Adrenal gland (tissue), 12 donors: Measurements from ENCODE around the gene KRTAP1-3. TPM values are rescaled to one million over a fixed set of nuclear protein-coding genes. Genes with fewer than 3 reads are reported as not detected.

ENCODE experiments used
- DNase-seq, 7 donors: peaks; one replicate each; pipeline ENCODE4 v3.0.0-alpha.2; 2019 to 2020
- H3K27ac ChIP-seq, 5 donors: fragments of 200-600 bp; sonication (generic) in 4 of 5; 1 replicate in 3 of 5; 2 replicates in 2 of 5; pipeline versions ENCODE4 v1.5.1 to v1.8.0; 2016 to 2020; ENCODE audit warnings: mild to moderate bottlenecking in 1 of 5
- H3K27me3 ChIP-seq: fragments of 200-600 bp; 2 replicates; pipeline ENCODE4 v1.8.0; 2021
- H3K36me3 ChIP-seq, 2 donors: fragments of 200-600 bp; replicated peaks in 1 of 2; 1 replicate in 1 of 2; 2 replicates in 1 of 2; pipeline versions ENCODE4 v1.5.1 to v1.8.0; 2018 to 2022
- H3K4me1 ChIP-seq, 2 donors: fragments of 200-600 bp; replicated peaks in 1 of 2; 1 replicate in 1 of 2; 2 replicates in 1 of 2; pipeline versions ENCODE4 v1.5.1 to v1.8.0; 2018 to 2021
- H3K4me3 ChIP-seq, 4 donors: fragments of 200-600 bp; sonication (generic) in 3 of 4; one replicate each; pipeline ENCODE4 v1.5.1; 2016 to 2018
- H3K9me3 ChIP-seq, 3 donors: fragments of 200-600 bp; sonication (generic) in 1 of 3; replicated peaks in 1 of 3; 1 replicate in 2 of 3; 2 replicates in 1 of 3; pipeline versions ENCODE4 v1.5.1 to v1.8.0; 2016 to 2021
- CTCF ChIP-seq, 6 experiments: fragments of 450-650 bp in 4 of 6; fragments of 200-600 bp in 2 of 6; sonication (generic) in 1 of 6; IDR thresholded peaks; 1 replicate in 5 of 6; 2 replicates in 1 of 6; pipeline versions ENCODE4 v1.5.1 to v1.8.0; 2016 to 2021; ENCODE audit warnings: antibody characterized with exemption in 6 of 6, mild to moderate bottlenecking in 2 of 6, moderate library complexity in 1 of 6
- POLR2A ChIP-seq, 2 donors: fragments of 450-650 bp; IDR thresholded peaks; one replicate each; pipeline ENCODE4 v1.6.1; 2017; ENCODE audit warnings: antibody characterized with exemption in 2 of 2, mild to moderate bottlenecking in 2 of 2, moderate library complexity in 1 of 2
- WGBS, 4 donors: extraction: QIAGEN DNeasy Blood & Tissue Kit in 2 of 4; methylation state at CpG; one replicate each; pipeline versions ENCODE4 v1.1.5 to v1.1.7; 2013 to 2017; 5-methylcytosine and 5-hydroxymethylcytosine counted together
- intact Hi-C, 2 donors: fragments of 100-400 bp; cut with DNase I; formaldehyde crosslinking; loops; one replicate each; pipeline versions ENCODE4 v1.14.1 to v1.15.0; 2022 to 2023
- polyA plus RNA-seq, 3 donors: library from polyadenylated mRNA; stranded (reverse); fragments of 200-250 nt in 2 of 3; fragments of 350-450 nt in 1 of 3; fragmentation: Illumina TruSeq in 1 of 3; extraction: RNeasy Lipid Tissue Mini Kit (QIAGEN cat#74804) in 1 of 3; gene quantifications; one replicate each; pipeline ENCODE4 v1.2.3, GENCODE V29; 2013 to 2014
- total RNA-seq, 9 donors: library from RNA; depleted of rRNA in 4 of 9; stranded (reverse); fragments of >200 nt in 4 of 9; fragments of 120-200 nt in 1 of 9; fragmentation: NEBNext Ultra II Directional in 1 of 9; extraction: Animal tissue kit (Norgen Biotek cat#: 25700) in 1 of 9; gene quantifications; one replicate each; pipeline versions ENCODE4 v1.1.0 to v1.2.4, GENCODE V29; 2013 to 2023
- donor health status: healthy with polysubstance abuse.
- donor health status: Bipolar disorder and iron deficiency.
- donor health status: DM: yes; HTN: yes; CAD: no.
- donor health status: DM: no; HTN: no; CAD: no.
- donor health status: DM: no; HTN: no; CAD: no.
- donor health status: DM: yes; HTN: yes; CAD: no.

The KRTAP1-3 gene
- total and polyA plus RNA-seq, 12 donors: not detected

DNA sequence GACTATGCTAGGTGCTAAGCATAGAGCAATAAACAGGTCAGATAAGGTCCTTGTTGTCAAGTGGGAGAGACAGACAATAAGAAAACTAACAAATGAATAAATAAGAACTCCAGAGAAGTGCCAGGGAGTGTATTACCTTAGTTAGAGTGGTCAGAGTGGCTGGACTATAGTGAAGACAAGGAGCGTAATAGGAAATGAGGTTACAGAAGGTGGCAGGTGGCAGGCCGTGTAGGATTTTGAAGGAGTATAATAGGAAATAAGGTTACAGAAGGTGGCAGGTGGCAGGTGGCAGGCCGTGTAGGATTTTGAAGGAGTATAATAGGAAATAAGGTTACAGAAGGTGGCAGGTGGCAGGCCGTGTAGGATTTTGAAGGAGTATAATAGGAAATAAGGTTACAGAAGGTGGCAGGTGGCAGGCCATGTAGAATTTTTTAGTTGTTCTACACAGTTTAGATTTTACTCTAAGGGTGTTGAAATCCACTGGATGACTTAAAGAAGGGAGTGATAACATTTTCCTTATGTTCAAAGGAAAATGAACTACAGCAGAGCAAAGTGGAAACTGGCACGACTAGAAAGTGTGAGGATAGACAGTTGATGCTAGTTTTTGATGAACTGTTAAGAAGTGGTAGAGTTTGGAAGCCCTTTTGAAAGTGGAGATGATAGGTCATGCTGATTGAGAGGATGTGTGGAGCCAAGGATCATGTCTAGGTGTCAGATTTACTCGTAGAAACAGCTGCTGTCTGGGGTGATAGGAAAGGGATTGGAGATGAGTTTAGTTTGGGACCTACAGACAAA lies 22.2 kb downstream of the KRTAP1-3 start:
- no peak for TF ChIP-seq CTCF (IDR thresholded peaks at IDR 0.05)
- TF ChIP-seq POLR2A (IDR thresholded peaks at IDR 0.05): no peak
- intact Hi-C loops: no loop called here
- Histone ChIP-seq H3K27me3 (no peaks in the 10 kb centered on the region), H3K9me3 (no peaks in the 10 kb centered on the region), H3K27ac (no peak overlapping the region), H3K4me1 (no peaks in the 10 kb centered on the region), H3K4me3 (no peak overlapping the region), H3K36me3 (no peaks in the 10 kb centered on the region)
- DNase-seq: no peak
- 67 to 84% (median 73%) methylated on average over 6 of the region's 6 CpGs for WGBS, 4 donors

DNA sequence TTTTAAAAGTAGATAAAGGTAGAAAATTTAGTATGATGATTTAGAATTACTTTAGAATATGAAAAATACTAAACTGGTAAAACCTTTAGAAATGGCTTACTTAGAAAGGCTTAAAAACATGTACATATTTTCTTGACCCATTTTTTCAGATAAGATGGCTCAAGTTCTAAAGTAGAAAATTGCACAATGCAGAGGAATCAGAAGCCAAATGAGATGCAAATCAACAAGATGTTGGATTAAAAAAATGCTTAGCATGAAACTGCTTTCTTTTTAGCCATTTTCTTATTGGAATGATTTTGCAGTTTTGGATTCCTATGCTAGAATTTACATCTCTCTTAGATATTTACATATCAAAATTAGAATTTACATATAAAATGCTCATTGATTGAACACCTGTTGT lies 24.2 kb downstream of the KRTAP1-3 start:
- Histone ChIP-seq H3K4me3 (no peak overlapping the region), H3K27me3 (no peaks in the 10 kb centered on the region), H3K4me1 (no peaks in the 10 kb centered on the region), H3K9me3 (no peaks in the 10 kb centered on the region), H3K36me3 (no peaks in the 10 kb centered on the region), H3K27ac (no peak overlapping the region)
- intact Hi-C loops: no loop called here
- TF ChIP-seq CTCF (IDR thresholded peaks at IDR 0.05): no peak
- TF ChIP-seq POLR2A (IDR thresholded peaks at IDR 0.05): no peak
- no peak for DNase-seq

DNA sequence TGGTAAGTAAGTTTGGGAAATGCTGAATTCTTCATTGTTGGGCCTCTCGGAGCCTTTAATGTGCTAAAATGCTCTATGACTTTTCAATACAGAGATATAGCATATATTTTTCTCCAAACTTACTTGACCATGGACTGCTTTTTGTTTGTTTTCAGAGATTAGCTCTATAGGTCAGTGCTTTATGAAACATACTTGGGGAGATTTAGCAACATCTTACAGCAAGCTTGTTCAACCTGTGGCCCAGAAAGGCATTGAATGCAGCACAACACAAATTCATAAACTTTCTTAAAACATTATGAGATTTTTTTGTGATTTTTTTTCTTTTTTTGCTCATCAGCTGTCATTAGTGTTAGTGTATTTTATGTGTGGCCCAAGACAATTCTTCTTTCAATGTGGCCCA lies 24.7 kb downstream of the KRTAP1-3 start:
- no peak overlapping the region for H3K4me3 ChIP-seq
- H3K27ac ChIP-seq: no peak overlapping the region
- H3K4me1 ChIP-seq: no peaks in the 10 kb centered on the region
- no peaks in the 10 kb centered on the region for H3K36me3 ChIP-seq
- intact Hi-C loops: no loop called here
- no peaks in the 10 kb centered on the region for H3K27me3 ChIP-seq
- WGBS, 4 donors: 72 to 90% (median 79%) methylated on average over 1 of the region's 1 CpG
- TF ChIP-seq CTCF (IDR thresholded peaks at IDR 0.05): no peak
- no peak for TF ChIP-seq POLR2A (IDR thresholded peaks at IDR 0.05)
- no peaks in the 10 kb centered on the region for H3K9me3 ChIP-seq
- DNase-seq: no peak

GRCh38 chr17:41009301-41009760 lies 25.3 kb downstream of the KRTAP1-3 start:
- Histone ChIP-seq H3K36me3 (no peaks in the 10 kb centered on the region), H3K4me3 (no peak overlapping the region), H3K27me3 (no peaks in the 10 kb centered on the region), H3K4me1 (no peaks in the 10 kb centered on the region), H3K27ac (no peak overlapping the region), H3K9me3 (no peaks in the 10 kb centered on the region)
- no peak for DNase-seq
- TF ChIP-seq CTCF (IDR thresholded peaks at IDR 0.05): no peak
- TF ChIP-seq POLR2A (IDR thresholded peaks at IDR 0.05): no peak
- 70 to 74% (median 73%) methylated on average over 4 of the region's 4 CpGs for WGBS, 4 donors
- intact Hi-C loops: no loop called here
